Stomach (tissue), 4 donors: ENCODE results near the gene DNAH6.

Experiments
- CTCF ChIP-seq, 7 experiments: fragments of 450-650 bp in 4 of 7; fragments of 200-600 bp in 3 of 7; sonication (generic) in 3 of 7; IDR thresholded peaks; one replicate each; pipeline ENCODE4 v1.5.1; 2016 to 2019; ENCODE audit warnings: antibody characterized with exemption in 7 of 7, control low read depth in 2 of 7, mild to moderate bottlenecking in 1 of 7
- EP300 ChIP-seq: sonication (generic); formaldehyde crosslinking; IDR thresholded peaks from one replicate; pipeline ENCODE4 v1.6.1; 2017; ENCODE audit warnings: antibody characterized with exemption
- POLR2A ChIP-seq, 4 donors: fragments of 450-650 bp; IDR thresholded peaks; one replicate each; pipeline ENCODE4 v1.6.1; 2016; ENCODE audit warnings: antibody characterized with exemption in 4 of 4, control low read depth in 2 of 4, mild to moderate bottlenecking in 1 of 4, moderate library complexity in 1 of 4
- POLR2AphosphoS5 ChIP-seq, 3 donors: sonication (generic); formaldehyde crosslinking; IDR thresholded peaks; one replicate each; pipeline ENCODE4 v1.6.1; 2016; ENCODE audit warnings: antibody characterized with exemption in 3 of 3

- no peak for TF ChIP-seq CTCF (IDR thresholded peaks at IDR 0.05)
- TF ChIP-seq POLR2A (IDR thresholded peaks at IDR 0.05), result no peak
- TF ChIP-seq POLR2AphosphoS5 (IDR thresholded peaks at IDR 0.05), result no peak
- TF ChIP-seq EP300, result no peak
Observed at GRCh38 chr2:84770280-84770679, 254.0 kb downstream of the DNAH6 start.
